Activated CD4-positive, CD25-positive, alpha-beta regulatory T cell (primary cell): ENCODE data around the gene C1orf56.
A peak's percentile ranks its signal among the peaks of the same experiment; 100 is the strongest.
"Not testable (repeated sequence)": the region's sequence is repeated elsewhere in the genome, so short reads cannot be mapped to it uniquely, and the experiment has no call there.

Source experiments
- DNase-seq, 4 experiments: peaks; one replicate each; lab custom pipeline; 2025; lab: John Stamatoyannopoulos, UW

C1orf56 gene

DNA sequence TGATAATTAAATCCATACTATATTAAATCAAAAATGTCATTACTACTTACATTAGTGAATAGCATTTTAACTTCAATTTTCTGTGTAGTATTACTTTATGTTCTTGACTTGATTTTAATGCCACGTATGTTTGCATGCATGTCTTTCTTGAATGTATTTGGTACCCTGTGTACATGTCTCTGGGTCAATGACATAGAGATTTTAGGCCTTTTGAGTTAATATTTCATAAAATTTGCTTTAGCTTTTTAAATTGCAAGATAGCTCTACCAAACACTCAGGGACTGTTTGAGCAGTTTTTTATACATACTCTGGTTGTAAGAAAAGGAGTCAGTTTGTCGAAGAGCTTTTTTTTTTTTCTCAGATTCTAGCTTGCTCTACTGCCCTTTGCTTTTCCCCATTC lies 14.2 kb downstream of the C1orf56 start:
- DNase-seq, result no peak

DNA sequence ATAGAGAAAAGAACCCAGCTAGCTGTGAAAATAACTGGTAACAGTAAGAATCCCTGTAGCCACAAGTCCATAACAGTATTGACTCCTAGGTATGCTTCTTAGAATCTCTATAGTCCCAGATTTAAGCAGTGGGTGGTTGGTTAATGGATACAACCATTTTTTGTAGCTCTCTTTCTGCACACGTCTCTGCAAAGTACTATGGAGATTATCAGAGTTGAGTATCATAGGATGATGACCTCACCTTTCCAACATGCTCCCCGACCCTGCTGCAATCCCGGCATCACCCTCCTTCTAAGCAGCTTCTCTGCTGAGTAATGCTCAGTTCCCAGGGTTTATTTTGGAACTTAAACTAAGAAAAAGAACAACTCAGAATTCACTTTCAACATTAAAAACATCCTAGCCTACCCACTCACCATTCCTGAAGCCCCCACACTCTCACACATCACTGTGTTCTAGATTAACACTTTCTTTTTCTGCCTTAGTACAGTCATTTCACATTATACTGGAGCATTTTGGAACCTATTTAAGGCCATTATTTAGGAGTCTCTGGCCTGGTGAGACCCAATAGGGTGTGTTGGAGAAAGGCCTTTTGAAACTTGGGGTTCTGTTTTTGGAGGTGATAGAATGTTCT lies 15.3 kb downstream of the C1orf56 start:
- no peak for DNase-seq

DNA sequence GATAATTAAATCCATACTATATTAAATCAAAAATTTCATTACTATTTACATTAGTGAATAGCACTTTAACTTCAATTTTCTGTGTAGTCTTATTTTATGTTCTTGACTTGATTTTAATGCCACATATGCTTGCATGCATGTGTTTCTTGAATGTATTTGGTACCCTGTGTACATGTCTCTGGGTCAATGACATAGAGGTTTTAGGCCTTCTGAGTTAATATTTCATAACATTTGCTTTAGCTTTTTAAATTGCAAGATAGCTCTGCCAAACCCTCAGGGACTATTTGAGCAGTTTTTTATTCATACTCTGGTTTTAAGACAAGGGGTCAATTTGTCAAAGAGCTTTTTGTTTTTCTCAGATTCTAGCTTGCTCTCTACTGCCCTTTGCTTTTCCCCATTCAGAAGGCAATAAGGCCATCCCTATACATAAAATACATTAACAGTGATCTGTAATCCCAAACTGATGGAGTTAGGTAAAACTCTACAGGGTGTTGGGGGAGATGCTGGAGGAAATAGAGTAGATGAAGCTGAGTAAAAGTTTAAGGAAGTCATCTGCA lies 17.6 kb downstream of the C1orf56 start:
- no peak for DNase-seq

DNA sequence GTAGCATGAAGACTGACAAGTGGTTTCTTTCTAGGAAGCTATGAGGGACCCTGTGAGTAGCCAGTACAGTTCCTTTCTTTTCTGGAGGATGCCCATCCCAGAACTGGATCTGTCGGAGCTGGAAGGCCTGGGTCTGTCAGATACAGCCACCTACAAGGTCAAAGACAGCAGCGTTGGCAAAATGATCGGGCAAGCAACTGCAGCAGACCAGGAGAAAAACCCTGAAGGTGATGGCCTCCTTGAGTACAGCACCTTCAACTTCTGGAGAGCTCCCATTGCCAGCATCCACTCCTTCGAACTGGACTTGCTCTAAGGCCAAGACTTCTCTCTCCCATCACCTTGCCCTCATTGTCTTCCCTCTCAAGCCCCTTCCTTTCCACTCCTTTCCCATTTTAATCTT lies 19.6 kb downstream of the C1orf56 start:
- no peak for DNase-seq

DNA sequence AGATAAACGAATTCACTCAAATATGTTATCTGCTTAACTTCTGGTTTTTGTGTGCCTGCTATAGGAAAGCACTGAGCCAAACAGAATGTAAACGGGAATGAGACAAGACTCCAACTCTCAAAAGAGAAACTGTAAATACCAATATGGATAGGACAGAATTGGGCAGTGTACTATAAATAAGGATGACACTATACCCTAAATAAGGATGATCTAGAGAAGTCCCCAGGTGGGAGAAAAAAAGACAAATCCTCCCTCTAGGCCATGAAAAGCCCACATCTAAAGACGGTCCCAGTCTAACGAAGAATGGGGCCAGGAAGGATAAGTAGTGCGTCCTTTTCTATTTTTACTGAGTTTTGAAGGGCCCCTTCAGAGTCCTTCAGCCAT lies 21.5 kb downstream of the C1orf56 start:
- no peak for DNase-seq

DNA sequence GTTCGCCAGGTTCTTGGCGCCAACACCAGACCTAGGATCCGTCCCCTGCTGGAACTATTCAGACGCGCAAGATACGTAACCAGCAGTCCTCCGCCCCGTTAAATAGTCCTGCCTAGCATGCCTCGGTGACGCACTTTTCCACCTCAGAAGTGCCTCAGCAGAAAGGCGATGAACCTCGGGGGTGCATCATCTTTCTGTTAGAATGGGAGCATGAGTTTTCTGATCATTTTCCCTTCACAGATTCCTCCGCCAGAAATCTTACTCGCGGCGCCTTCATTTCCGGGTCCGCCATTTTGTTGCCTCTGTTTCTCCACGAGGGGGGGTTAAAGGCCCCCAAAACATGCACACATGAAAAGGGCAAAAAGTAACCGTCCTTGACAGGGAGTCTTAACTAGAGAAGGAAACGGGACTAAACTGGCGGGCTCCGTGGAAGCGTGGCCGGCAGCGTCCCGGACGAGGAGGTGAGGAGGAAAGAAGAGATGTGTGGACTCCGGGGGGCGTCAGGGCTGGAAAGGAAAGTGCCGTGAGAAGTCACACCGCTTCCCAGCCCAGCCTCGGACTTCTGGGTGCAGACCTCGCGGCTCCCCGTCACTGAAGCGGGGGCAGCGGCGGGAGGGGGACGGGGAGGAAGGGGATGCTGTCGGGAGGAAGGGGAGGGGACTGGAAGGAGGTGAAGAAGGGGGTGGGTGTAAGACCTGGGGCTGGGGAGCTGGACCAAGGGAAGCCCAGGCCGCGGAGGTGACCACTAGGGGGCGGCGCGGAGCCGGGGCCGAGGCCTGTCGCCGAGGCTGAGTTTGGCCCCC lies 23.1 kb downstream of the C1orf56 start, which contains the start of gene GABPB2:
TSS of gene GABPB2 (plus strand) at position 288 of the 803 bp plus-strand sequence. CDS start 17,429 bp downstream, outside the sequence.
- DNase-seq, result peak; percentile 70 to 79 (median 75)

DNA sequence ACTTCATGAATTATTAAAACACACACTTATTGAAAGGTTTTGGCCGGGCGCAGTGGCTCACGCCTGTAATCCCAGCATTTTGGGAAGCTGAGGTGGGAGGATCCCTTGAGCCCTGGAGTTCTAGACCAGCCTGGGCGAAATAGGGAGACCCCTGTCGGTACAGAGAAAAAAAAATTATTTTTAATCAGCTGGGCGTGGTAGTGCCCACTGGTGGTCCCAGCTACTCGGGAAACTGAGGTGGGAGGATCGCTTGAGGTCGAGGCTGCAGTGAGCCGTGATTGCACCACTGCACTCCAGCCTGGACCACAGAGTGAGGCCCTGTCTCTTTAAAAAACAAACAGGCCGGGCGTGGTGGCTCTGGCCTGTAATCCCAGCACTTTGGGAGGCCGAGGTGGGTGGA lies 24.7 kb downstream of the C1orf56 start:
- no peak for DNase-seq

DNA sequence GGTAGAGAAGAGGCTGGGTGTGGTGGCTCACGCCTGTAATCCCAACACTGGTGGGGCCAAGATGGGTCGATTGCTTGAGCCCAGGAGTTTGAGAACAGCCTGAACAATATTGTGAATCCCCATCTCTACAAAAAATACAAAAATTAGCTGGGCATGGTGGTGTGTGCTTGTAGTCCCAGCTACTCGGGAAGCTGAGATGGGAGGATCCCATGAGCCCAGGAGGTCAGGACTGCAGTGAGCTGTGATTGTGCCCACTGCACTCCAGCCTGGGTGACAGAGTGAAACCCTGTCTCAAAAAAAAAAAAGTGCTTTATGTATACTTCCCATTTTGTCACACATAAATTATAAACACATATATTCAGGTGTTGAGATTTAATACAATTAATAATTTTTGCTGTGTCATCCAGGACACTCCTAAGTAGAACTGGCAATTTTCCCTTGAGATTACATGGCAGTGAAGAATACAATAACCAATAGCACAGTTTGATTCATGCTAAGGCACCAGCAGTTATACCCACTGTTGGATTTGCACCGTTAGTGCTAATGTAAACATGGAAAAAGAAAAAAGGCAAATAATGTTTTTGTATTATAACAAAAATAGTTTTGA lies 38.5 kb downstream of the C1orf56 start:
- no peak for DNase-seq

DNA sequence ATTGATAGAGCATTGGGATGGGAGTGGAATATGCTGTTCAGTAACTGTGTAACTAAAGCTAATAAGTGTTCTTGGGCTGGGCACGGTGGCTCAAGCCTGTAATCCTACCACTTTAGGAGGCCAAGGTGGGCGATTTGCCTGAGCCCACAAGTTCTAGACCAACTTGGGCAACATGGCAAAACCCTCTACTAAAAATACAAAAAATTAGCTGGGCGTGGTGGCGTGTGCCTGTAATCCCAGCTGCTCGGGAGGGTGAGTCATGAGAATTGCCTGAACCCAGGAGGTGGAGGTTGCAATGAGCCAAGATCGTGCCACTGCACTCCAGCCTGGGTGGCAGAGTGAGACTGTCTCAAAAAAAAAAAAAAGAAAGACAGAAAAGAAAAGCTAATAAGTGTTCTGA lies 49.9 kb downstream of the C1orf56 start:
- DNase-seq, result not testable (repeated sequence)

DNA sequence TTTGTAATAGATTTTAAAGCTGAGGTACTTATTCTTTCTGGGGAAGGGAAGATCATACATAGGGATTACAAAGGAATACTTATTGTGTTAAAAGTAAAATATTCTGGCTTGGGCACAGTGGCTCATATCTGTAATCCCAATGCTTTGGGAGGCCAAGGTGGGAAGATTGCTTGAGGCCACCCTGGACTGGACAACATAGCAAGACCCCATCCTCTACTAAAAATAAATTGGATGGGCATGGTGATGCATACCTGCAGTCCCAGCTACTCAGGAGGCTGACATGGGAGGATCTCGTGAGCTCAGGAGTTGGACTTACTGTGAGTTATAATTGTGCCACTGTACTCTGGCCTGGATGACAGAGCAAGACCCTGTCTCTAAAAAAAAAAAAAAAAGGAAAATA lies 50.6 kb downstream of the C1orf56 start:
- no peak for DNase-seq
